Osteoblast (primary cell): ENCODE data around the gene EPHA1. TPM values are rescaled to one million over a fixed set of nuclear protein-coding genes. Genes with fewer than 3 reads are reported as not detected.

Experiments
- DNase-seq: peaks from one replicate; pipeline ENCODE4 v3.0.0; 2011; ENCODE audit warnings: low spot score, mixed read lengths; ENCODE audit not compliant: insufficient read length; ENCODE audit errors: missing footprints
- H2AFZ ChIP-seq: 2 replicates; pipeline ENCODE4 v1.6.0; 2011; ENCODE audit warnings: mild to moderate bottlenecking, low read length
- H3K27ac ChIP-seq: 2 replicates; pipeline ENCODE4 v1.5.1; 2011; ENCODE audit warnings: mild to moderate bottlenecking, low read depth, low read length, moderate library complexity
- H3K27me3 ChIP-seq: 2 replicates; pipeline ENCODE4 v1.6.0; 2012; ENCODE audit warnings: mild to moderate bottlenecking, control low read depth, inconsistent platforms, low read length, moderate library complexity; ENCODE audit not compliant: insufficient read depth
- H3K36me3 ChIP-seq: 2 replicates; pipeline ENCODE4 v1.5.1; 2011; ENCODE audit warnings: mild to moderate bottlenecking, low read length, control low read depth, moderate library complexity; ENCODE audit not compliant: insufficient read depth
- H3K4me1 ChIP-seq: 2 replicates; pipeline ENCODE4 v1.5.1; 2011; ENCODE audit warnings: mild to moderate bottlenecking, low read length, control low read depth, moderate library complexity; ENCODE audit not compliant: insufficient read depth
- H3K4me2 ChIP-seq: 2 replicates; pipeline ENCODE4 v1.6.0; 2011; ENCODE audit warnings: mild to moderate bottlenecking, low read length; ENCODE audit not compliant: insufficient read depth
- H3K4me3 ChIP-seq: fragments of 200-600 bp; sonication (generic); 3 replicates; pipeline ENCODE4 v1.5.1; 2012; ENCODE audit warnings: mild to moderate bottlenecking, low read length, inconsistent platforms; ENCODE audit not compliant: insufficient read depth
- H3K79me2 ChIP-seq: 2 replicates; pipeline ENCODE4 v1.6.0; 2012; ENCODE audit warnings: mild to moderate bottlenecking, low read length, control low read depth, inconsistent platforms; ENCODE audit not compliant: insufficient read depth
- H3K9me3 ChIP-seq: 2 replicates; pipeline ENCODE4 v1.5.1; 2011; ENCODE audit warnings: low read depth, low read length, control low read depth
- H4K20me1 ChIP-seq: 2 replicates; pipeline ENCODE4 v1.6.0; 2012; ENCODE audit warnings: mild to moderate bottlenecking, low read length, control low read depth; ENCODE audit not compliant: insufficient read depth
- CTCF ChIP-seq: IDR thresholded peaks from 2 replicates; pipeline ENCODE4 v1.5.1; 2011; ENCODE audit warnings: mild to moderate bottlenecking, low read depth, low read length, moderate library complexity; ENCODE audit errors: extremely low read depth
- total RNA-seq: library from RNA; depleted of rRNA; stranded (reverse); fragments of >200 nt; gene quantifications from 2 replicates; pipeline ENCODE4 v1.2.3, GENCODE V29; 2012

EPHA1 gene
- total RNA-seq, 1 donor = not detected

- H3K4me2 ChIP-seq = no peak overlapping the region
- no peaks in the 10 kb centered on the region for H3K79me2 ChIP-seq
- no peak for DNase-seq
- TF ChIP-seq CTCF = no peak
- no peaks in the 10 kb centered on the region for H3K9me3 ChIP-seq
- H3K36me3 ChIP-seq = no peaks in the 10 kb centered on the region
- no peak overlapping the region for H3K27ac ChIP-seq
- H3K27me3 ChIP-seq = peaks cover 29% of the 10 kb centered on the region
- no peaks in the 10 kb centered on the region for H4K20me1 ChIP-seq
- H3K4me3 ChIP-seq = no peak overlapping the region
- H2AFZ ChIP-seq = no peak overlapping the region
- no peaks in the 10 kb centered on the region for H3K4me1 ChIP-seq
Observed at GRCh38 chr7:143352531-143353002, 56.1 kb downstream of the EPHA1 start.

GRCh38 chr7:143351574-143351973 lies 57.1 kb downstream of the EPHA1 start:
- Histone ChIP-seq H3K27me3 (peaks cover 32% of the 10 kb centered on the region), H3K4me1 (no peaks in the 10 kb centered on the region)
- DNase-seq = no peak

GRCh38 chr7:143351060-143351459 lies 57.6 kb downstream of the EPHA1 start:
- Histone ChIP-seq H3K27me3 (peaks cover 35% of the 10 kb centered on the region), H3K4me3 (no peak overlapping the region), H2AFZ (no peak overlapping the region), H3K9me3 (no peaks in the 10 kb centered on the region), H4K20me1 (no peaks in the 10 kb centered on the region), H3K36me3 (no peaks in the 10 kb centered on the region), H3K4me1 (no peaks in the 10 kb centered on the region), H3K4me2 (no peak overlapping the region), H3K27ac (no peak overlapping the region), H3K79me2 (no peaks in the 10 kb centered on the region)
- no peak for TF ChIP-seq CTCF
- DNase-seq = peak; percentile 69

More at GRCh38 chr7:143351574-143351973, 57.1 kb downstream of the EPHA1 start:
- Histone ChIP-seq H3K27ac (no peak overlapping the region), H3K4me2 (no peak overlapping the region), H2AFZ (no peak overlapping the region), H3K9me3 (no peaks in the 10 kb centered on the region), H3K79me2 (no peaks in the 10 kb centered on the region), H4K20me1 (no peaks in the 10 kb centered on the region), H3K4me3 (no peak overlapping the region), H3K36me3 (no peaks in the 10 kb centered on the region)
- TF ChIP-seq CTCF = no peak

- Histone ChIP-seq H3K27me3 (peaks cover 40% of the 10 kb centered on the region), H2AFZ (no peak overlapping the region), H4K20me1 (no peaks in the 10 kb centered on the region), H3K4me2 (no peak overlapping the region), H3K79me2 (no peaks in the 10 kb centered on the region), H3K27ac (no peak overlapping the region), H3K36me3 (no peaks in the 10 kb centered on the region), H3K9me3 (no peaks in the 10 kb centered on the region), H3K4me3 (no peak overlapping the region), H3K4me1 (no peaks in the 10 kb centered on the region)
- TF ChIP-seq CTCF = no peak
- DNase-seq = no peak
Observed at GRCh38 chr7:143347950-143348349, 60.7 kb downstream of the EPHA1 start.
